NAMALWA (cell line): ENCODE data around the gene BMP6.

Source experiments
- DNase-seq: peaks from one replicate; pipeline ENCODE4 v3.0.0-alpha.2; 2015; ENCODE audit warnings: low spot score

Gene BMP6

GRCh38 chr6:7725849-7726415 lies at the start of gene BMP6:
Gene BMP6 (plus strand): TSS chr6:7726099. CDS start chr6:7726956, 857 bp downstream.
- peak; percentile 80 for DNase-seq

DNA sequence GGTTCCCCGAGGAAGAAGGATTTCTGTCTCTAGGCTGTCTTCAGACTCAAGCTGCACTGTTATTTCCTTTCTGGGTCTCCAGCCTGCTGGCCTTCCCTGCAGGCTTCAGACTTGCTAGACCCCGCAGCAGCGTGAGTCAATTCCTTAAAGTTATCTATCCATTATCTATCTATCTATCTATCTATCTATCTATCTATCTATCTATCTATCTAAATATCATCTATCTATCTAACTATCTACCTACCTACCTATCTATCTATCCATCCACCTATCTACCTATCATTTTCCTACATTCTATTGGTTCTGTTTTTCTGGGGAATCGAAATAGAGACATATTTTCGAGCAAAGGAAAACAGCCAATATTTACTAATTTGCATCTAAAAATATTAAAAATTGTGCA lies 48.7 kb upstream of the BMP6 start:
- DNase-seq = no peak

DNA sequence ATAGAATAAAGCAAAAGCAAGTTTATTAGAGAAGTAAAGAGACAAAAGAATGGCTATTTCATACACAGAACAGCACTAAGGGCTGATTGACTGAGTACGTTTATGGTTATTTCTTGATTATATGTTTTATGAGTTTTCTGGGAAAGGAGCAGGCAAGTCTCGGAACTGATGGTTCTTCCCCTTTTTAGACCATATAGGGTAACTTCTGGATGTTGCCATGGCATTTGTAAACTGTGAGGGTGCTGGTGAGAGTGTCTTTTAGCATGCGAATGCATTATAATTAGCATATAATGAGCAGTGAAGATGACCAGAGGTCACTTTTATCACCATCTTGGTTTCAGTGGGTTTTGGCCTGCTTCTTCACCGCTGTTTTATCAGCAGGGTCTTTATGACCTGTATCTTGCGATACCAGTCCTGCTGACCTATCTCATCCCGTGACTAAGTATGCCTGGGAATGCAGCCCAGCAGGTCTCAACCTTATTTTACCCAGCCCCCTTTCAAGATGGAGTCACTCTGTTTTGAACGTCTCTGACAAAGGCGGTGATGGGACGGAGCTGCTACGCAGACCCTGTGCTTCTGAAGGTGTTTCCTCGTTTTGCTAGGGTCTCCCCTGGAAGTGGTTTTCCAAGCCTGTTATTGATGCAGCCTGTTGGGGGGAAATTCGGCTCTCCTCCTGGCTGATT lies 45.4 kb upstream of the BMP6 start:
- no peak for DNase-seq

DNA sequence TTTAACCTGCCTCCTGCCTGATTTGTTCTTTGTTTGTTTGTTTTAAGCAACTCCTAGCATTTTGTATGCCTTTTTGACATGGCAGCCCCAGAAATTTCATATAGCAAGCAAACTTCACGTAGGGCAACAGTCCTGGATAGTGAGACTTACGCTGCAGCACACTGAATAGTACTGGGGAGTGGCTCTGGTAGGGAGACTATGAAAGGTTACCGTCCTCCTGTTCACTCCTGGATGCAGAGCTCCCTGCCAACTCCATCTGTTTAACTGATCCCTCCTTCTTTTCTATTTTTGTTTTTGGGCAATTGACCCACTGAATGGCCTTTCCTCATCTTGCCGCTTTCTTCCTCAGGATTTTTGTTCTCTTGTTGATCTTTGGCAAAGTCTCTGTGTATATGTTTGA lies 44.5 kb upstream of the BMP6 start:
- no peak for DNase-seq

DNA sequence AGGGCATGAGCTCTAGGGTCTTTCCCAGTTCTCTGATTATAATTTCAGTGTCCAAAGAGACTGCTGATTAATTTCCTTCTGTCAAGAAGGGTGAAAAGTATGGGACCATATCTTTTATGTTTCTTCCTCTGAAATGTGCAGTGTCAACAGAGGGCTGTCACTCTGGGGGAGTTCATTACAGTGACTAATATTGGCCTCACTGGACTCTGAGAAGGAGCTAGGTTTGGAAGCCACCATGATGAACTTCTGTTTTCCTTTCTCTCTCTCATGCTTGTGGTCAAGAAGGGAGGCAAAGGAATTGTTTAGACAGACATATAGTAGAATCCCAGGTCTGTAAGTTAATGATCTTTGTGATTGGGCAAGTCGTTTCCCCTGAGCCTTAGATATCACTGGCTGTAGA lies 41.8 kb upstream of the BMP6 start:
- no peak for DNase-seq

DNA sequence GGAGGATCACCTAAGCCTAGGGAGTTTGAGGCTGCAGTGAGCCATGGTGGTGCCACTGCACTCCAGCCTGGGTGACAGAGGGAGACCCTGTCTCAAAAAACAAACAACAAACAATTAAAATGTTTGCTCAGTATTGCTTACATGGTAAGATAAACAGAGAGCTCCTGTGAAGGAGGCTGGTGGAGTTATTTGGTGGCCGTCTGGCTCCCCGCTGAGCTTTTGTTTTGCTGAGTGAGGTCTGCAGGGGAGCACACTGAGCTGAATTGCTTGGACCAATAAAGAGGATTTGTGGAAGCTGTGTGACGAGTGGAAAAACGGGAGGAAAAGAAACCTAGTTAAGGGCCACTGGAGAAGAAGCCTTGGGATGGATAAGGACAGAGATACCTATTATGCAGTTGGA lies 41.1 kb upstream of the BMP6 start:
- DNase-seq = no peak

- DNase-seq = no peak
Observed at GRCh38 chr6:7685276-7685675, 40.6 kb upstream of the BMP6 start.

DNA sequence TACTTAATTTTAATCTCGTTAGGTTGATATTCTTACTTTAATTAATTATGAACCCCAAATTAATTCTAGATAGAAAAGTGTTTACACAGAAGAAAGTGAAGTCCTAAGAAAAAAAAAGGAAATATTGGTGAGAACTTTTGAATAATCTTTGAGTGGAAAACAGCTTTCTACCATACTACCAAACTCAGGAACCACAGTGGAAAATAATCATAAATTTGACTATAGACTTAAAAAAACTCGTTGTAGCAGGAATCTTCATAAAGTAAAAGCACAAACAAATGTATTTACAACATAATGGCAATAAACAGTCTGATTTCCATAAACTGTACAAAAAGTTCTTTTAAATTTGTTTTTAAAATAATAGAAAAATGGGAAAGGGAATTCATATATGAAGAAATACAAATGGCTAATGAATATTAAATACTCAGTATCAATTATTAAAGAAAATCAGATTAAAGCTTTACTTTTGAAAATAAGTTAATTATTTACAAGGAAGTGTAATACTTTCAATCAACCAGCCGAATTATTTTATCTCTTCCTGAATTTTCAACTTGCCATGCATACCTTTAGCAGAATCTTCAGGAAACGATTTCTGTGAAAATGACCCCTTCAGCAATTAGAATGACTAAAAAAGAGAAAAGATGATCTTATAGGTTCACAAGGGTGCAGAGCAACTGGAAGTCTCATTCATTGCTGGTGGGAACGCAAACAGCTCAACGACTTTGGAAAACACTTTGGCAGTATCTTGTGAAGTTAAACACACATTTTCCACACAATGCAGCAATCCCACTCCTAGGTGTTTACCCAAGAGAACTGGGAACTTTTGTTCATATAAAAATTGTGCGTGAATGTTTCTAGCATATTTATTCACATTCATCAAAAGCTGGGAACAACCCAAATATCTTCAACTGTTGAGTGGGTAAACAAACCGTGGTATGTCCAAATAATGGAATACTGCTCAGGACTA lies 38.5 kb upstream of the BMP6 start:
- DNase-seq = no peak

DNA sequence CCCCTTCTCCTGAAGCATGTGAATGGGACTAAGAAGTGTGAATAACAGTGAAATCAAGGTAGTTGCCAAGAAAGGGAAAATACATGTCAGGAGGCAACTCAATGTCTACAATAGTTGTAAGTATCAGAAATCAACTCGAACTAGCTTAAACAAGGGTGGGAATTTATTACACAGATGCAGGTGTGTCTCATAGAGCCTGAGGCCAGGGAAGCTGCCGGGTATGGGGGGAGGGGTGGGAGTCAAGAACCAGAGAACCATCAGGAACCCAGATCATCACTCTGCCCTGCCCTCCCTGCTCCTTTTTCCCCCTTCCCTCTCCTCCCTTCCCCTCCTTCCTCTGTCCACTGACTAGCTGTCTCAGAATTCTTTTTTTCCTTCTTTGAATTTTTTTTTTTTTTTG lies 34.9 kb upstream of the BMP6 start:
- no peak for DNase-seq

DNA sequence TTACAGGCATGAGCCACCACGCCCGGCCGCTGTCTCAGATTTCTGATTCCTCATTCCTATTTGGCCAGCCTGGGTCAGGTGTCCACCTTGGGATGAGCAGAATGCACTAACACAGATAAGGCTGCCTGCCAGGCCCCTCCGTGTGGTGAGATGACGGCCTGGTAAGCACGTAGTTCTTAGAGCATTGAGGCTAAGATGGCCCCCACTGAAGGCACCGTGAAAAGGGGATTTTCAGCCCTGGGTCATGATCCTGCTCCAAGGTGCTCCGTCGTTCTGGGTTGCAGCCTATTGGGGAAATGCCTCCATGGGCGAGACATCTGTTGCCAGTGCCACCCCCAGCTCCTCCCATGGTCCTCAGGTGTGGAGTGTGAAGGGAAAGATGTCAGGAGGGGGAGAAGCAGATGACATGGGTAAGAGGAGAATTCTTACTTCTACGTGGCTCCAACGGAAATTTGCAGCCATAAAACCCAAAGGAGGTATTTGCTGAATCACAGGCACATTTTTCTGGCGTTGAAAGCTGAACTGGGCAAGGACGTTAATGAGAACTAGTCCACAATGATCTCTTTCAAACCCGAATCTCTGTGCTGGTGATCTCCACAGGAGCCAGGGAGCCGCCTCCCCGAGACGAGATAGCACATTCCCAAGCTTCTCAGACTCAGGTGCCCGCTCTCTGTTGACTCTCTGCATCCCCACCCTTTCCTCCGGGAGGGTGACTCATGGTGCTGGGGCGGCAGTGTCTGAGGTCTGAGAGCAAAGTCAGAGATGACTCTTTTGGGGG lies 34.0 kb upstream of the BMP6 start:
- no peak for DNase-seq

DNA sequence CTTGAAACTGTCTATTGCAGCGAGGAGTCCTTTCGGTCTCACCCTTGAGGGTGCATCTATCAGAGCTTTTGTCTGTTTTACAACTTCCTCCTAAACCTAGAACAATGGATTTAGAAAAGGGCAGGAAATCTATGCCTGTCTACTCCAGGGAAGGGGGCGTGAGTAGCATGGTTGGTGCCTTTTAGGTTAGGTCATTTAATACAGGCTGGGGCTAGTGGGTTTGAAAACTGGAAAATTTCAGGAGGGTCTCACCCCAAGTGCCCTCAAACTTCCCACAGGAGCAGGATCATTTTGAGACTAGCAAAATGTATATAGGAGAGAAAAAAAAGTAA lies 33.5 kb upstream of the BMP6 start:
- DNase-seq = no peak

DNA sequence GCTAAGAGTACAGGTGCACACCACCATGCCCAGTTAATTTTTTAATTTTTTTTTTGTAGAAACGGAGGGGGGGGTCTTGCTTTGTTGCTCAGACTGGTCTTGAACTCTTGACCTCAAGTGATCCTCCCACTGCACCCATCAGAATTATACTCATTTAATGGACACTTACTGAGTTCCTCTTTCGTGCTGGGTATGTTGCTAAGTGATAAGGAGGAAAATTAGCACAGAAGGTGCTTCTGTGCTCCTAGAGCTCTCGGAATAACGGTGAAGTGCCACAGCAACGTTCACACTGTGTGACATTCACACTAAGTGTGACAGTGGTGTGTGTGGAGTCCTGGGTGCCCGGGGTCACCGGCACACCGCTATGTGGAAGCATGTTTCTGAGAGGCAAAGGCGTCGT lies 32.1 kb upstream of the BMP6 start:
- DNase-seq = no peak

DNA sequence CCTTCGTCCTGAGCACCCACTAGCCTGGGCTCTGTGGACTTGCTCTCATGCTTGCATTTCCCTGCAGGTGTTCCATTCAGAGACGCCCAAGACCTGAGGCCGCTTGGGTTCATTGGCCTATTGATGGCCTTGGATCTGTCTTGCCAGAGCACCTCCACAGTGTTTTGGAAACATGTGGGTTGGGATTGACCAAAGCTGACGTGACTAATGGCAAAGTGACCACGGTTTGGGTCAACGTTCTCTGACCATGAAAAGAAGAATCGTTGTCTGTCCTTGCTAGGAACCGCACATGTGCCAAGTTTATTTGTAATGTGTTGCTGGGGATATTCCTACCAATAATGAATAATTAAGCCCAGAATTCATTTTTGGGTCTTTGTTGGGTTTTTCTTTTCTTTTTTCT lies 29.8 kb upstream of the BMP6 start:
- DNase-seq = no peak

GRCh38 chr6:7697432-7697819 lies 28.5 kb upstream of the BMP6 start:
- no peak for DNase-seq

GRCh38 chr6:7697820-7698623 lies 27.9 kb upstream of the BMP6 start:
- peak; percentile 50 for DNase-seq

- no peak for DNase-seq
Observed at GRCh38 chr6:7701212-7701834, 24.6 kb upstream of the BMP6 start.

DNA sequence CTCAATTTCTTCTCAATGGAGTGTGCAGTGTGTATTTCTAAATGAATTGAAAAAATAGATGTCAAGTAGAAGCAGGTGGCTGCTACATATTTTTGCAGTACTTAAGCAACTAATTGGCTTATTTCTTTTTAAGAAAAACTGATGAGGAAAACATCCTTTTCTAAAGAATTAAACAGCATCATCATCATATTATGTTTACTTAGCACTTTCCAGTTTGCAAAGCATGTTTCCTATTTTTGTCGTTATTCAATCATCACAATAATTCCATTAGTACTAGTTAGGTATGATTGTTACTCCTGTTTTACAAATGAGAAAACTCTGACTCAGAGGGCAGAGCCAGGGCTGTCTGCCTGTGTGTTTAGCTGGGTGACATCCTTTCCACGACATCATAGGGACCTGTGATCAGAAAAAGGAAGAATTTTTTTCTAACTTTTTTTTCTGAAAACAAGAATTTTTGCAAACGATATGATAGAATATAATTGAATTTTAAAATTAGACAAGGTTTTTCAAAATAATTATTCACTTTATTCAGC lies 22.7 kb upstream of the BMP6 start:
- no peak for DNase-seq

DNA sequence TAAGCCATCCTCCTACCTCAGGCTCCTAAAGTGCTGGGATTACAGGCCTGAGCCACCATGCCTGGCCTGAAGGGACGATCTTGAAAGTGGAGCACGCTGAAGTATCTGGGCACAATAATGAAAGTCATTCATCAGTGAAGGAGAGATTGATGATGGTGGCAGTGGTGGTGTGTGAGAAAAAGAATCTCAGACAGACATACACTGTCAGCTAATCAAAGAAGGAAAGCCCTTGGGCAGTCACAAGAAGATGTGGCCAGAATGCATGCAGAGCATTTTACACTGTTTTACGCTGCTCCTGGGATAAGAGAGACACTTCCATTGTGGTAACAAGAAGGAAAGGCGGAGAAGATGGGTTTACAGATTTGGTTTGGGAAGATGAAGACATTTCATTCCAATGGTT lies 20.4 kb upstream of the BMP6 start:
- no peak for DNase-seq

GRCh38 chr6:7706269-7706668 lies 19.6 kb upstream of the BMP6 start:
- no peak for DNase-seq

DNA sequence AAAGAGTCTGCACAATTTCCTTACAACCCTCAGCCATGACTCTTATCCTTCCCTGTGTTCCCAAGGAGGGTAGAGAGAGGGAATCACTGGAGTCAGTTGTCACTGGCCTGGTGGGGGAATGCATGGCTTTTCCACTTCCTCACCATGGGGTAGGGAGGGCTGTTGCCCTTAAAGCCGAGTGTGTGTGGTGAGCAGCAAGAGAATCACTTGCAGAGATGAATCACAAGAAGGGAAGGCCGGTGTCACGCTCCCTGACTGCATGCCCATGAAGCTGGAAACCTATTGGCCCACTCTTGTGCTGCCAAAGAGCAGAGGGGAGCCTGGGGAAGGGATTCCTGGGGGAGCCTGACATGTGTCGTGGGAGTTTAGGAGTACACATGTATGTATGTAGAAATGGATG lies 18.1 kb upstream of the BMP6 start:
- no peak for DNase-seq

GRCh38 chr6:7719364-7719850 lies 6.5 kb upstream of the BMP6 start:
- DNase-seq = no peak
